Motor neuron (in vitro differentiated cells): ENCODE data around the gene PIP5KL1. TPM values are rescaled to one million over a fixed set of nuclear protein-coding genes. Genes with fewer than 3 reads are reported as not detected.

Experiments used
- ATAC-seq, 8 experiments: fragments of 200-7000 bp; cut with Tn5 transposase; replicated peaks in 6 of 8; 2 replicates each; pipeline ENCODE4 v1.8.0; 2021; ENCODE audit warnings: mild to moderate bottlenecking in 8 of 8, moderate library complexity in 8 of 8
- H3K27ac ChIP-seq, 2 donors: fragments of 250-450 bp; sonication (Bioruptor Pico); 2 replicates each; pipeline ENCODE4 v1.9.0; 2021; ENCODE audit warnings: antibody characterized with exemption in 2 of 2, mild to moderate bottlenecking in 2 of 2, moderate library complexity in 1 of 2
- H3K4me1 ChIP-seq, 2 donors: fragments of 250-450 bp; sonication (Bioruptor Pico); replicated peaks in 1 of 2; 2 replicates each; pipeline ENCODE4 v1.6.1; 2021; ENCODE audit warnings: antibody characterized with exemption in 2 of 2, mild to moderate bottlenecking in 2 of 2, moderate library complexity in 1 of 2
- H3K4me3 ChIP-seq, 5 donors: fragments of 250-450 bp; sonication (Bioruptor Pico); 2 replicates each; pipeline ENCODE4 v1.9.0; 2021; ENCODE audit warnings: antibody characterized with exemption in 5 of 5, mild to moderate bottlenecking in 5 of 5, moderate library complexity in 4 of 5
- WGBS, 10 experiments: fragments of 450-650 bp; shearing (Covaris generic); methylation state at CpG; one replicate each; pipeline ENCODE4 v1.0.0; 2022; 5-methylcytosine and 5-hydroxymethylcytosine counted together
- in situ Hi-C, 9 experiments: fragments of 400-800 bp; cut with MboI; loops; one replicate each; pipeline ENCODE4 v1.15.0; 2021; ENCODE audit warnings: low sequenced_read_pairs in 9 of 9, low pct_unique_long_range_greater_than_20kb in 2 of 9; ENCODE audit not compliant: unreplicated experiment in 9 of 9
- total RNA-seq, 8 experiments: library from RNA; unstranded; fragments of 300-600 nt; gene quantifications; 2 replicates each; pipeline versions ENCODE4 v1.2.3 to v1.2.4, GENCODE V29; 2022

The PIP5KL1 gene, protein sequence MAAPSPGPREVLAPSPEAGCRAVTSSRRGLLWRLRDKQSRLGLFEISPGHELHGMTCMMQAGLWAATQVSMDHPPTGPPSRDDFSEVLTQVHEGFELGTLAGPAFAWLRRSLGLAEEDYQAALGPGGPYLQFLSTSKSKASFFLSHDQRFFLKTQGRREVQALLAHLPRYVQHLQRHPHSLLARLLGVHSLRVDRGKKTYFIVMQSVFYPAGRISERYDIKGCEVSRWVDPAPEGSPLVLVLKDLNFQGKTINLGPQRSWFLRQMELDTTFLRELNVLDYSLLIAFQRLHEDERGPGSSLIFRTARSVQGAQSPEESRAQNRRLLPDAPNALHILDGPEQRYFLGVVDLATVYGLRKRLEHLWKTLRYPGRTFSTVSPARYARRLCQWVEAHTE
- 1 to 10 TPM in 7 of 8 experiments, under 1 TPM in 1; 0.66 to 4.9 (median 3.1) TPM for total RNA-seq

DNA sequence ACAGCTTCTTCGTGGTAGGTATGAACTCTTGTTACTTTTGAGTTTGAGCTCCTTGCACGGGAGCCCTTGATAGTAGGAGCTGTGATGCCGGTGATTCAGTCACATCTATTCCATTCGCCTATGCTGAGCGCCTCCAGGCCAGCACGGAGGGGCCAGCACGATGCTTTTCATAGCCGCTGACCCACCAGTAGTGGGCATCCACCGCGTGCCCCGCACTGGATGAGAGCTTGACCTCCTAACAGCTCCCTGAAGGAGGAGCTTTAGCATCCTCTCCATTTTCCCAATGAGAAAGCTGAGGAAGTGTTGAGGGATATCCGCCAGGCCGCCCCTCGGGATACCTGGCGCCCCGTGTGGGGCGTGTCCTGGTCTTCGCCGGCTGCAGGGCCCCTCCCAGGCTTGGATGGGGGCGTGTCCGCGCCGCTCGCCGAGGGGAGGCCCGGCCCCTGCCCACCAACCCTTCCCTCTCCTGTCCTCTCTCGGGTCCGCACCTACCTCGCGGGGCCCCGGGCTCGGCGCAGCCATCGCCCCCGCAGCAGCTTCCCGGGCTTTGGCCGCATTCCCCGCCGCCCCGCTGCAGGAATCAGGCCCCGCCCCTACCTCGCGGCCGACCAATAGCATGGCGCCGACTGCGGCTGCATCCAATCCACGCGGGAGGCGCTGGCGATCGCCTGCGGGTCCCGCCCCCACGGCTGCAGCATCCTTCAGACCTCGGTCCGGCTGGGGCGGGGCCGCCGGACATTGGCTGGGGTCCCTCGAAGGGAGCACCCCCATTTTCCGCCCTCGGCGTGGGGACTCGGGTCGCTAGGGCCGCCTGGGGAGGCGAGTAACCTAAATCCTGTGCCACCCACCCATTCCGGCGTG lies at the start of gene PIP5KL1:
TSS of gene PIP5KL1 (minus strand) at position 547 of the 861 bp plus-strand sequence. CDS start at position 522, 25 bp downstream.
- Histone ChIP-seq H3K4me1 (peaks cover 18 to 28% of the 10 kb centered on the region in 2 donors), H3K27ac (peak within 1 kb of the TSS; percentile 74 to 94), H3K4me3 (peak within 1 kb of the TSS; percentile 48 to 59 (median 51))
- in situ Hi-C loops, result loop anchor here in 2 of 9 experiments (10.0 to 25.0 kb wide), 2 partner anchors 104 to 107 kb away; no protein-coding TSS in a partner anchor
- WGBS, 10 experiments, result 0 to 37% (median 4%) methylated on average over 2 to 15 of the region's 70 CpGs; no CpG with 5 or more reads in 3 of the 10 experiments
- ATAC-seq, result peak; percentile 69 to 90 (median 86)

DNA sequence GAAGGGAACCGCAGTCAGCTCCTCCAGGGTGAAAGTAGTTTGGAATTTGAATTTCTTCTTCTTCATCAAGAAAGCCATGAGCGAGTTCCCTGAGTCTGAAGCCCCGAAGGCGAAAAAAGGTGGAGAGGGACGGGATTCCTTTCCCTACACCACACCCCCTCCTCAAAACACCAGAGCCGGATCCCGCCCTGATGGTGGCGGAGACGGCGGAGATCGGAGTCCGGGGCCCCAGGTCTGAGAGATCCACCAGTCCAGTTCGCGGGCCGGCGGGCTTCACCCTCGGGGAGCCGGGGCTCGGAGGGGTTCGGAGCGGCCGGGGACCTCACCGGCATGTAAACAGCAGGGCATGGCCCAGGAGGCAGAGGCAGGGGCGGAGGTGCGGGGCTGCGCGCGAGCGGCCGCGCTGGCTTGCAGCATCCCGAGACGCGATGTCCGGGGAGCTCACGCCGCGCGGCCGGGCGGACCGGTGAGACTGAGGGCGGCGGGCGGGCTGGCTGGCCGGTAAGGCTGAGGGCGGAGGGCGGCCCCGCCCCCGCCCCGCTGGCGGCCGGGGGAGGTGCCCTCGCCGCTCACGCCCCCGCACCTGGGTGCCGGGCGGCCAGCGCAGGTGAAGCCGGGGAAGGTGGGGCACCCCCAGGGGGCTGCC lies 49.6 kb upstream of the PIP5KL1 start:
- H3K4me1 ChIP-seq, result peaks cover 36 to 38% of the 10 kb centered on the region in 2 donors
- peak in 7 of 8 experiments; percentile 6 to 35 (median 9) for ATAC-seq
- 4% methylated on average over 4 to 17 of the region's 61 CpGs; no CpG with 5 or more reads in 8 of the 10 experiments for WGBS, 10 experiments
- peak overlapping the region; percentile 80 to 88 for H3K27ac ChIP-seq
- peak overlapping the region; percentile 56 to 90 (median 69) for H3K4me3 ChIP-seq
- in situ Hi-C loops, result no loop called here

DNA sequence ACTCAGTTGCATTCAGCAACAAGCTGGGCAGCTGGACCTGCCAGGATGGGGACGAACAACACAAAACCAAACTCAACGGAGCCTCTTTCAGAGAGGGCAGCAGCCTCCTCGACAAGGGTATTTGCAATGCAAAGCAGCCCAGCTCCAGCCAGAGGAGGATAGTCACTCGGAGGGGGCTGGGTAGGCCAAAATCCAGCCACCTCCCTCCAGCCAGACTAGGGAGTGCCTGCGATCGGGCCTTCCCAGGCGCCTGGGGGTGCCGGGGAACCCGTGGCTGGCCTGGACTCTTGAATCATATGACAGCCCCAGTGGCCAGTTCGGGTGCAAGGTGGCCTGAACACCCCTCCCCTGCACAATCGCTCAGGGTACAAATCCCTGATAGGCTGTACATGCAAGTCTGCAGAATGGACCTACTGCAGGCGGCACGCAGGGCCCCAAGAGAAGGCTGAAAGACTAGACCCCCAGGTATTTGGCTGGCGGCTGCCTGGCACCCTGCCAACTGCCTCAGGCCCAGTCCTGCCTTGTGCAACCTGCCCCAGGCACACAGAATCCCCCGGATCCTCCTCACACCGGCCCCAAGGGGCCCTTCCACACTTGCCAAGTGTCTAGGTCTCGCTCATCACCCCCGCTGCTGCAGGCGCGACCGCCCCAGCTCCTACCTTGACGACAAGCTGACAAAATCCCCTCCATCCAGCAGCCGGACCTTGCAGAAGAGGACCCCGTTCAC lies 48.9 kb upstream of the PIP5KL1 start:
- Histone ChIP-seq H3K4me3 (peak overlapping the region; percentile 56 to 90 (median 69)), H3K27ac (peak overlapping the region; percentile 31 to 88), H3K4me1 (peaks cover 43 to 45% of the 10 kb centered on the region in 2 donors)
- WGBS, 10 experiments, result 0 to 2% (median 0%) methylated on average over 1 to 10 of the region's 24 CpGs; no CpG with 5 or more reads in 4 of the 10 experiments
- in situ Hi-C loops, result no loop called here
- ATAC-seq, result peak; percentile 0 to 63 (median 15)

DNA sequence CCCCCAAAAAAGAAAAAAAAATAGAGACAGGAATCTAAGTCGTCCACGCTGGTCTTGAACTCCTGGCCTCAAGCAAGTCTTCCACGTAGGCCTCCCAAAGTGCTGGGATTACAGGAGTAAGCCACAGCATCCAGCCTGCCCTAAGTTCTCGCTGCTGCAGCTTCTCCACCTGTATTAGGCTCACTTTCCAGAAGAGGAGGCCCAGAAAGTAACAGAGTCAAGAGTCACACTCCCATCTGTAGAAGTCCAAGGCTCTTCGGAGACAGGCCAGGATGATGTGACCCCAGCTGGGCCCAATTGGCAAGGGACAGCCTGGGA lies 48.4 kb upstream of the PIP5KL1 start:
- H3K4me3 ChIP-seq, result peak overlapping the region; percentile 56 to 90 (median 69)
- WGBS, 10 experiments, result 0 to 25% (median 8%) methylated on average over 1 to 3 of the region's 5 CpGs; no CpG with 5 or more reads in 4 of the 10 experiments
- H3K27ac ChIP-seq, result peak overlapping the region in 1 of 2 donors; percentile 88
- ATAC-seq, result peak in 1 of 8 experiments; percentile 0
- H3K4me1 ChIP-seq, result peaks cover 49 to 50% of the 10 kb centered on the region in 2 donors
- in situ Hi-C loops, result no loop called here

DNA sequence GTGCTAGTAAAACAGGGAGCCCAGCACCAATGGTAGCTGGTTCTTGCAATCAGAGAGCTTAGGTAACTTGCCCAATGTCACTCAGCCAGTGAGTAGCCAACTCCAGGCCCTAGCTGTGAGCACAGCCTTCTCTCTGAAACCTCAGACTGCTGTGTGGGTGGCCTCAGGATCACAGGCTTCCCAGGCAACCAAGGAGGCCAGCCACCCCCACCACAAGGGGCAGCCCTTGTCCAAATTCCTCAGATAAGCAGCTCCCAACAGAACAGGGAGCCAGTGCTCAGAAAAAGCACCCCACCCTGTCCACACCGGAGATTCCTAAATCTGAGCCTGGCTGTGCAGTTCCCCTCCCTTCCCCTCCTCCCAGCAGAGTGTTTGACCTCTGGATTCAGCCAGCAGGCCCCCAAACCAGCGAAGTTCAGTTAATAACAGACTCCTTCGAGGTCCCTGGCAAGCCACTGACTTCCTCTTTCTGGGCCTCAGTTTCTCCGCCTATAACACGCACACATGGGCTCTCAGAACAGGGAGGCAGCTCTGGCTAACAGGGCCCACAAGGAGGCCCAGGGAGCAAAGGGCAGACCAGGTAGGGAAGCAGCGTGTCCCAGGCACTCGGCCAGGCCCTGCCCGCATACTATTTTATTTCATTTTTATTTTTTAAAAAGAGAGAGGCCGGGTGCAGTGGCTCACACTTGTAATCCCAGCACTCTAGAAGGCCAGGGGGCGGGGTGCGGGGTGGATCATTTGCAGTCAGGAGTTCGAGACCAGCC lies 47.5 kb upstream of the PIP5KL1 start:
- peaks cover 58 to 59% of the 10 kb centered on the region in 2 donors for H3K4me1 ChIP-seq
- ATAC-seq, result no peak
- in situ Hi-C loops, result no loop called here
- peak overlapping the region; percentile 56 to 90 (median 69) for H3K4me3 ChIP-seq
- 8 to 60% (median 13%) methylated on average over 1 to 9 of the region's 12 CpGs; no CpG with 5 or more reads in 5 of the 10 experiments for WGBS, 10 experiments
- peak overlapping the region in 1 of 2 donors; percentile 26 for H3K27ac ChIP-seq

DNA sequence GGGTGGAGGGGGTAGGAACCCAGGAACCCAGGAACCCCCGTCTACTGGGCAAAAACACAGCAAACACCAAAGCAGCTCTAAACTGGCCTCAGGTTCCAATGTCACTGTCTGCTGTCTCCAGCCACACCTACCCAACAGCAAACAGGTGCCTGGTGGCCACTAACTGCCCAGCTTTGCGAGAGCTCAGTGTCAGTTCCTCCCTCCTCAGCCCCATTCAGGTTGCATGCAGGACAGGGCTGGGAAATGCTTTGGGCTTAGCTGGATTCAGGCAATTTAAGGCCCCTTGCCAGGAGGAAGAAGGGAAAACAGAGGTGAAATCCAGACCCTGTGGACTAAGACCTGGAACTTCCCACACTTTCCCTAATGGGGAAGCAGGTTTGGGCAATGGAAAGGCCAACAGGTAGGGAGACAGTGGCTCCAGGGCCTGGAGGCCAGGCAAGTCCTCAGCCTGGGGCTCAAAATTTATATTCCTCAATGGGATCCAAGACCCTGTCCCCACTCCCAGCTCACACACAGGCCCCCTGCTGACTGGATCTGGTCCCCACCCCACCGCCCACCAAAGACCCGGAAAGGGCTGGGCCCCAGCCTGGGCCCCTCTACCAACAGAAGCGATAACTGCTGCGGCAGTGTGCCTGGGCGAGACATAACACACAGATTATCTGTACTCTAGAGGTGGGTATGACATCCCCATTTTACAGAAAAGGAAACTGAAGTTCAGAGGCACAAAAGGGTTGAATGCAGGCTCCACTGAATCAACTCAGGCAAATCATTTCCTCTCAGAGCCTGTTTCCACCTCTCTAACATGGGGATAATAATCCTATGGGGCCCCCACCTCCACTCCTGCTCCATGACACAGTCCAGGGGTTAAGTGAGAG lies 46.7 kb upstream of the PIP5KL1 start:
- WGBS, 10 experiments, result 60 to 100% (median 82%) methylated on average over 1 to 3 of the region's 7 CpGs; no CpG with 5 or more reads in 6 of the 10 experiments
- peak overlapping the region; percentile 56 to 90 (median 69) for H3K4me3 ChIP-seq
- in situ Hi-C loops, result no loop called here
- H3K27ac ChIP-seq, result no peak overlapping the region
- H3K4me1 ChIP-seq, result peaks cover 66 to 67% of the 10 kb centered on the region in 2 donors
- ATAC-seq, result no peak

DNA sequence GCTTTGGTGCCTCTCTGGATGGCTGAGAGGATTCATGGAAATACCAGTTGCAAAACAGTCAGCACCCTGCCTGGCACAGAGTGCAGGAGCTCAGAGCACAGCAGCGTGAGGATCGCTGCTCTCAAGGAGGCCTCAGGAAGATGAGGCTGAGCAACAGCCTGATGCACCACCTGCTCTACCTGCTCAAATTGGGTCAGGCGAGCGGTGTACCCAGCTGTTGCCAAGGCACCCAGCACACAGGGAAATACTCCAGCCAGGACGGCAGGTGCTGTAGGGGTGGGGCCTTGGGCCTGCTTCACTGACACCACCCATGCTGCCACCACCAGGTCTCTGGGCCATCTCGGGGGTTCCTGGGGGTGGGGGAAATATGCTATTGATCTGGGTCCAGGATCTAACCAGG lies 45.9 kb upstream of the PIP5KL1 start:
- WGBS, 10 experiments, result 18 to 100% (median 93%) methylated on average over 1 to 6 of the region's 6 CpGs; no CpG with 5 or more reads in 6 of the 10 experiments
- Histone ChIP-seq H3K4me3 (no peak overlapping the region), H3K4me1 (peaks cover 68 to 70% of the 10 kb centered on the region in 2 donors), H3K27ac (no peak overlapping the region)
- ATAC-seq, result no peak
- in situ Hi-C loops, result no loop called here

DNA sequence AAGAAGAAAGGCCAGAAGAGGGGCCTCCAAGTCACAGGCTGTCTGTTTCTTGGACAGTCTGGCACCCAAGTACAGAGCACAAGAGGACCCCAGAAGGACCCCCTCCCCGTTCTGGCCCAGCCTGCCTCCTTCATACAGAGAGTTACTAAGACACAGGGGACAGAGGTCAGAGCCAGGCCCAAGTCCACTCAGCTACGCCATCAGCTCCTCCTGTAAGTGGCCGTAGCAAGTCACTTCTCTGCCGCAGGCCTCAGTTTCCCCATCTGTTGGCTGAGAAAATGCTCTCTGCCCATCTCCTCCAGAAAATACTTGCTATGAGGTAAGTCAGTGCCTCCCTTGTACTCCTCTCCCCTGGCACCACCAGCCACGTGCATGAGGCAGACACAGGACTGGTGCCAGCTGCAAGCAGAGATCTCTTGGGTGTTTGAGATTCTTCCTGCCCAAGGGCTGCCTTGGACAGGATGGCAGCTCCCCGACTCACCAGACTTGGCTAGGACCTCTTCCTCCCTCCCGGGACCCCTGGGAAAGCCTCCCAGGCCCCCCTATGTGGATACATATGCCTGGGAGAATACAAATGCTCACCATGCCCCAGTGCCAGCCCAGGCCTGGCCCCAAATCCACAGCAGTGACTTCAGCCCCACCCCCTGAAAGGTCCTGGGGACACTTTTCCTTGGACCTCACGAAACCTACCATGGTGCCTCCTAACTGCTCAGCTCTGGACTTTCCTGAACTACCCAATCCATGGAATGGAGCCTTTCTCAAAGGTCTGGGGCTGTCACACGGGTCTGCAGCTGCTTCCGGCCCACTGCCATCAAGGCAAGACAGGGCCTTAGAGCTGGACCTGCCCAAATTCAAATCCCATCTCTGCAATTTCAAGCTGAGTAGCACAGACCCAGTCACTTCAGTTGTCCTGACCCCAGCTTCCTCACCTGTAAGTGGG lies 45.1 kb upstream of the PIP5KL1 start:
- Histone ChIP-seq H3K27ac (no peak overlapping the region), H3K4me1 (peaks cover 74 to 77% of the 10 kb centered on the region in 2 donors), H3K4me3 (no peak overlapping the region)
- ATAC-seq, result no peak
- in situ Hi-C loops, result no loop called here
- WGBS, 10 experiments, result 17 to 100% (median 96%) methylated on average over 1 to 4 of the region's 10 CpGs; no CpG with 5 or more reads in 6 of the 10 experiments

DNA sequence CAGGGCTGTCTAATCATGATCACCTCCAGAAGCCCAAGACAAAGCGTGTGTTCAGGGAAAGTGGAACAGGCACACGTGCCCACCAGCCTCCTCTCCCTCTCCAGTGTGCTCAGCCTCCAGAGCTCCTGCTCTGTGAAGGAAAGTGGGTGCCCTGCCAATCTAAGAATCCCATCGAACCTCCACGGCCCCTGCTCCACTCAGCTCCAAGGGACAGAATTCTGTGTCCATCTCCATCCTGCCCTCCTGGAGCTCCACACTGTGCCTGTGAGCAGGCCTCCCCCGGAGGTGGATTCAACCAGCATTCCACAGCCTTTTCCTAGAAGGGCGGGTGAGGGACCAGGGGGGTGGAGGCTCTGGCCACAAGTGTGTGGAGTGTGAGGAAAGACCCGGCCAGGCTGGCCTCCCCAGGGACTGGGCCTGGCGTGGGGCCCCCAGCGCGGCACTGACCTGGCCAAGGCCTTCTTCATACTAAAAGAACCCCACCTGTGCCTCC lies 44.2 kb upstream of the PIP5KL1 start:
- in situ Hi-C loops, result no loop called here
- Histone ChIP-seq H3K4me1 (peaks cover 82 to 85% of the 10 kb centered on the region in 2 donors), H3K27ac (no peak overlapping the region)

More for the DNA sequence above, 44.2 kb upstream of the PIP5KL1 start:
- ATAC-seq, result peak in 1 of 8 experiments; percentile 3
- no peak overlapping the region for H3K4me3 ChIP-seq
- 17 to 88% (median 60%) methylated on average over 1 to 3 of the region's 10 CpGs; no CpG with 5 or more reads in 5 of the 10 experiments for WGBS, 10 experiments
